ENCODE results near the gene TMUB2. TPM values are rescaled to one million over a fixed set of nuclear protein-coding genes. Genes with fewer than 3 reads are reported as not detected.
A peak's percentile ranks its signal among the peaks of the same experiment; 100 is the strongest.

Gene TMUB2
- total and polyA plus RNA-seq, 2 experiments from 2014 or later = 41.6 to 45.0 TPM

- H3K27me3 ChIP-seq (replicated peaks; ENCODE audit: insufficient read depth) = no peaks in the 10 kb centered on the region
- peak; percentile 89 for DNase-seq
- H4K20me1 ChIP-seq (ENCODE audit: insufficient read depth) = no peaks in the 10 kb centered on the region
- peak overlapping the region; percentile 74 for H2AFZ ChIP-seq
- H3K4me1 ChIP-seq (ENCODE audit: insufficient read depth) = peaks cover 20% of the 10 kb centered on the region
- H3K9me3 ChIP-seq (ENCODE audit: low read depth) = no peaks in the 10 kb centered on the region
- H3K36me3 ChIP-seq (ENCODE audit: low read depth) = no peaks in the 10 kb centered on the region
- peak overlapping the region; percentile 85 for H3K27ac ChIP-seq
- H3K9ac ChIP-seq = peak overlapping the region; percentile 98
- peak overlapping the region; percentile 85 for H3K4me3 ChIP-seq
- H3K9me2 ChIP-seq (ENCODE audit: insufficient read depth) = no peaks in the 10 kb centered on the region
- 3% methylated on average over 34 to 36 of the region's 36 CpGs for WGBS, 2 experiments (ENCODE audit: low coverage in 1 of 2, low lambda C conversion rate in 2 of 2, missing lambda C conversion rate in 2 of 2)
- peak overlapping the region; percentile 92 for H3K4me2 ChIP-seq (ENCODE audit: unreplicated experiment)
- in situ Hi-C loops (cut with MboI) = loop anchor here (5.0 to 25.0 kb wide), 3 partner anchors 105 to 415 kb away; no protein-coding TSS in a partner anchor
- no peak for TF ChIP-seq EZH2 (IDR thresholded peaks at IDR 0.05; ENCODE audit: insufficient read depth, poor library complexity, severe bottlenecking)
- no peak for TF ChIP-seq EZH2phosphoT487 (IDR thresholded peaks at IDR 0.05; ENCODE audit: insufficient read depth, low read depth)
- peaks cover 12% of the 10 kb centered on the region for H3F3A ChIP-seq (ENCODE audit: insufficient read depth)
- H3K79me2 ChIP-seq (ENCODE audit: insufficient read depth) = peaks cover 17% of the 10 kb centered on the region
These were observed 35.5 kb downstream of the TMUB2 start for GRCh38 chr17:44222112-44222869.

GRCh38 chr17:44223541-44224071 lies 36.8 kb downstream of the TMUB2 start:
- Histone ChIP-seq H2AFZ (no peak overlapping the region), H3K9me3 (ENCODE audit: low read depth) (no peaks in the 10 kb centered on the region), H3K9me2 (ENCODE audit: insufficient read depth) (no peaks in the 10 kb centered on the region), H3K9ac (no peak overlapping the region), H4K20me1 (ENCODE audit: insufficient read depth) (no peaks in the 10 kb centered on the region), H3K4me3 (no peak overlapping the region), H3K79me2 (ENCODE audit: insufficient read depth) (peaks cover 6% of the 10 kb centered on the region), H3K27ac (0 out of 2 replicates have a peak overlapping the region, but pooled peaks have one; percentile 4), H3K27me3 (replicated peaks; ENCODE audit: insufficient read depth) (no peaks in the 10 kb centered on the region), H3K36me3 (ENCODE audit: low read depth) (no peaks in the 10 kb centered on the region), H3K4me1 (ENCODE audit: insufficient read depth) (peaks cover 14% of the 10 kb centered on the region), H3F3A (ENCODE audit: insufficient read depth) (peaks cover 7% of the 10 kb centered on the region), H3K4me2 (ENCODE audit: unreplicated experiment) (no peak overlapping the region)
- peak; percentile 61 for DNase-seq
- TF ChIP-seq EZH2phosphoT487 (IDR thresholded peaks at IDR 0.05; ENCODE audit: insufficient read depth, low read depth) (no peak), EZH2 (IDR thresholded peaks at IDR 0.05; ENCODE audit: insufficient read depth, poor library complexity, severe bottlenecking) (no peak)
- in situ Hi-C loops (cut with MboI) = loop anchor here (5.0 to 25.0 kb wide), 3 partner anchors 104 to 414 kb away; no protein-coding TSS in a partner anchor
- WGBS, 2 experiments (ENCODE audit: low coverage in 1 of 2, low lambda C conversion rate in 2 of 2, missing lambda C conversion rate in 2 of 2) = 23 to 28% methylated on average over 7 of the region's 7 CpGs

GRCh38 chr17:44229090-44229489 lies 42.3 kb downstream of the TMUB2 start:
- no peaks in the 10 kb centered on the region for H3K9me3 ChIP-seq (ENCODE audit: low read depth)
- H3K27ac ChIP-seq = no peak overlapping the region
- H4K20me1 ChIP-seq (ENCODE audit: insufficient read depth) = no peaks in the 10 kb centered on the region
- no peaks in the 10 kb centered on the region for H3F3A ChIP-seq (ENCODE audit: insufficient read depth)
- H2AFZ ChIP-seq = no peak overlapping the region
- no peaks in the 10 kb centered on the region for H3K79me2 ChIP-seq (ENCODE audit: insufficient read depth)
- 86 to 90% methylated on average over 6 of the region's 6 CpGs for WGBS, 2 experiments (ENCODE audit: low coverage in 1 of 2, low lambda C conversion rate in 2 of 2, missing lambda C conversion rate in 2 of 2)
- no peak overlapping the region for H3K4me2 ChIP-seq (ENCODE audit: unreplicated experiment)
- no peak for DNase-seq
- H3K36me3 ChIP-seq (ENCODE audit: low read depth) = no peaks in the 10 kb centered on the region
- in situ Hi-C loops (cut with MboI) = no loop called here
- no peak for TF ChIP-seq EZH2phosphoT487 (IDR thresholded peaks at IDR 0.05; ENCODE audit: insufficient read depth, low read depth)
- TF ChIP-seq EZH2 (IDR thresholded peaks at IDR 0.05; ENCODE audit: insufficient read depth, poor library complexity, severe bottlenecking) = no peak
- H3K27me3 ChIP-seq (replicated peaks; ENCODE audit: insufficient read depth) = no peaks in the 10 kb centered on the region
- no peak overlapping the region for H3K4me3 ChIP-seq
- H3K9me2 ChIP-seq (ENCODE audit: insufficient read depth) = no peaks in the 10 kb centered on the region
- H3K4me1 ChIP-seq (ENCODE audit: insufficient read depth) = no peaks in the 10 kb centered on the region
- H3K9ac ChIP-seq = no peak overlapping the region

GRCh38 chr17:44230140-44230539 lies 43.4 kb downstream of the TMUB2 start:
- 63 to 64% methylated on average over 9 of the region's 9 CpGs for WGBS, 2 experiments (ENCODE audit: low coverage in 1 of 2, low lambda C conversion rate in 2 of 2, missing lambda C conversion rate in 2 of 2)
- no peak overlapping the region for H2AFZ ChIP-seq
- no peaks in the 10 kb centered on the region for H3K9me2 ChIP-seq (ENCODE audit: insufficient read depth)
- H3K4me1 ChIP-seq (ENCODE audit: insufficient read depth) = peaks cover 5% of the 10 kb centered on the region; the same call in 1 of the 2 replicates
- TF ChIP-seq EZH2 (IDR thresholded peaks at IDR 0.05; ENCODE audit: insufficient read depth, poor library complexity, severe bottlenecking) (no peak), EZH2phosphoT487 (IDR thresholded peaks at IDR 0.05; ENCODE audit: insufficient read depth, low read depth) (no peak)
- H3K36me3 ChIP-seq (ENCODE audit: low read depth) = no peaks in the 10 kb centered on the region
- no peaks in the 10 kb centered on the region for H3K79me2 ChIP-seq (ENCODE audit: insufficient read depth)
- H3K27me3 ChIP-seq (replicated peaks; ENCODE audit: insufficient read depth) = no peaks in the 10 kb centered on the region
- no peak overlapping the region for H3K27ac ChIP-seq
- DNase-seq = no peak
- H3K4me3 ChIP-seq = no peak overlapping the region
- H3K9me3 ChIP-seq (ENCODE audit: low read depth) = no peaks in the 10 kb centered on the region
- H3K4me2 ChIP-seq (ENCODE audit: unreplicated experiment) = no peak overlapping the region
- H3K9ac ChIP-seq = no peak overlapping the region
- peaks cover 2% of the 10 kb centered on the region; the same call in 1 of the 2 replicates for H3F3A ChIP-seq (ENCODE audit: insufficient read depth)
- H4K20me1 ChIP-seq (ENCODE audit: insufficient read depth) = no peaks in the 10 kb centered on the region
- in situ Hi-C loops (cut with MboI) = no loop called here
